ENCODE measurements around the gene NLRP6. TPM values are rescaled to one million over a fixed set of nuclear protein-coding genes. Genes with fewer than 3 reads are reported as not detected.

Gene NLRP6
- total and polyA plus RNA-seq, 2 experiments from 2014 or later: 1.4 TPM; not detected in 1

DNA sequence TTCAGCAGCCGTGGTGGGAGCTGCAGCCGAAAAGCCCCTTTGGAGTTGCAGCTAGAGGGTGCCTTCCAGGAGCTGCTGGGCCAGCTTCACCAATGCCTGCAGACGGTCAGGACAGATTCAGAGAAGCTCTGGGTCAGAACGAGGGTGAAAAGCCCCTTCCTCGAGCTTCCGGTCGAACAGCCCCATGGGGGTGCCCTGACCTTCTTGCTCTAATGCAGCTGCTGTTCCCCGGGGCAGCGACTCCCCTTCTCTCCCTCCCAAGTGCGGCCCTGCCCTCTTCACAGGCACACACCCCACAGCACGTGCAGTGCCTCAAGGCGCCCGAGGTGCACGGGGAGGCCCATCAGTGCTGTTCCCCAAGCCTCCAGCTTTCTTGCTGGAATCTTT, 52.1 kb downstream of the NLRP6 start:
- H3K27ac ChIP-seq: no peak overlapping the region
- no peaks in the 10 kb centered on the region for H3K79me2 ChIP-seq
- no peaks in the 10 kb centered on the region for H3K27me3 ChIP-seq
- no peak overlapping the region for H3K4me2 ChIP-seq
- no peak overlapping the region for H2AFZ ChIP-seq
- H3K4me1 ChIP-seq (ENCODE audit: insufficient read depth): peaks cover 36% of the 10 kb centered on the region
- no peak overlapping the region for H3K4me3 ChIP-seq
- no peaks in the 10 kb centered on the region for H3K9me3 ChIP-seq (ENCODE audit: low read depth)
- H4K20me1 ChIP-seq (ENCODE audit: insufficient read depth, poor library complexity, severe bottlenecking): no peaks in the 10 kb centered on the region
- 91% methylated on average over 14 of the region's 14 CpGs for WGBS (ENCODE audit: low lambda C conversion rate, missing lambda C conversion rate)
- no peak for TF ChIP-seq EZH2phosphoT487 (IDR thresholded peaks at IDR 0.05; ENCODE audit: low read depth, severe bottlenecking, unreplicated experiment)
- TF ChIP-seq EZH2 (IDR thresholded peaks at IDR 0.05; ENCODE audit: borderline replicate concordance): no peak
- TF ChIP-seq, protein P1, sequence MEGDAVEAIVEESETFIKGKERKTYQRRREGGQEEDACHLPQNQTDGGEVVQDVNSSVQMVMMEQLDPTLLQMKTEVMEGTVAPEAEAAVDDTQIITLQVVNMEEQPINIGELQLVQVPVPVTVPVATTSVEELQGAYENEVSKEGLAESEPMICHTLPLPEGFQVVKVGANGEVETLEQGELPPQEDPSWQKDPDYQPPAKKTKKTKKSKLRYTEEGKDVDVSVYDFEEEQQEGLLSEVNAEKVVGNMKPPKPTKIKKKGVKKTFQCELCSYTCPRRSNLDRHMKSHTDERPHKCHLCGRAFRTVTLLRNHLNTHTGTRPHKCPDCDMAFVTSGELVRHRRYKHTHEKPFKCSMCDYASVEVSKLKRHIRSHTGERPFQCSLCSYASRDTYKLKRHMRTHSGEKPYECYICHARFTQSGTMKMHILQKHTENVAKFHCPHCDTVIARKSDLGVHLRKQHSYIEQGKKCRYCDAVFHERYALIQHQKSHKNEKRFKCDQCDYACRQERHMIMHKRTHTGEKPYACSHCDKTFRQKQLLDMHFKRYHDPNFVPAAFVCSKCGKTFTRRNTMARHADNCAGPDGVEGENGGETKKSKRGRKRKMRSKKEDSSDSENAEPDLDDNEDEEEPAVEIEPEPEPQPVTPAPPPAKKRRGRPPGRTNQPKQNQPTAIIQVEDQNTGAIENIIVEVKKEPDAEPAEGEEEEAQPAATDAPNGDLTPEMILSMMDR (IDR thresholded peaks at IDR 0.05; ENCODE audit: poor library complexity): no peak
- H3K9me2 ChIP-seq (replicated peaks; ENCODE audit: insufficient read depth): no peaks in the 10 kb centered on the region
- H3K36me3 ChIP-seq (replicated peaks; ENCODE audit: insufficient read depth, low read depth): no peaks in the 10 kb centered on the region
- no peak for DNase-seq (ENCODE audit: low spot score)

- no peaks in the 10 kb centered on the region for H3K9me3 ChIP-seq (ENCODE audit: low read depth)
- H3K9me2 ChIP-seq (replicated peaks; ENCODE audit: insufficient read depth): no peaks in the 10 kb centered on the region
- no peak overlapping the region for H3K4me2 ChIP-seq
- H3K36me3 ChIP-seq (replicated peaks; ENCODE audit: insufficient read depth, low read depth): no peaks in the 10 kb centered on the region
- TF ChIP-seq, protein P1 (IDR thresholded peaks at IDR 0.05; ENCODE audit: poor library complexity): no peak
- no peak for TF ChIP-seq EZH2phosphoT487 (IDR thresholded peaks at IDR 0.05; ENCODE audit: low read depth, severe bottlenecking, unreplicated experiment)
- TF ChIP-seq EZH2 (IDR thresholded peaks at IDR 0.05; ENCODE audit: borderline replicate concordance): no peak
- no peaks in the 10 kb centered on the region for H4K20me1 ChIP-seq (ENCODE audit: insufficient read depth, poor library complexity, severe bottlenecking)
- H3K4me1 ChIP-seq (ENCODE audit: insufficient read depth): peaks cover 37% of the 10 kb centered on the region
- DNase-seq (ENCODE audit: low spot score): no peak
- no peaks in the 10 kb centered on the region for H3K27me3 ChIP-seq
- H3K4me3 ChIP-seq: no peak overlapping the region
- WGBS (ENCODE audit: low lambda C conversion rate, missing lambda C conversion rate): 94% methylated on average over 34 of the region's 34 CpGs
- no peaks in the 10 kb centered on the region for H3K79me2 ChIP-seq
- no peak overlapping the region for H2AFZ ChIP-seq
- H3K27ac ChIP-seq: no peak overlapping the region
Observed at GRCh38 chr11:330694-331357, 52.6 kb downstream of the NLRP6 start.

GRCh38 chr11:331358-332060, 53.3 kb downstream of the NLRP6 start:
- Histone ChIP-seq H3K27me3 (no peaks in the 10 kb centered on the region), H3K9me2 (replicated peaks; ENCODE audit: insufficient read depth) (no peaks in the 10 kb centered on the region), H3K79me2 (no peaks in the 10 kb centered on the region), H3K9me3 (ENCODE audit: low read depth) (no peaks in the 10 kb centered on the region), H3K36me3 (replicated peaks; ENCODE audit: insufficient read depth, low read depth) (no peaks in the 10 kb centered on the region), H3K27ac (no peak overlapping the region), H2AFZ (no peak overlapping the region), H3K4me3 (no peak overlapping the region), H3K4me1 (ENCODE audit: insufficient read depth) (peaks cover 42% of the 10 kb centered on the region), H4K20me1 (ENCODE audit: insufficient read depth, poor library complexity, severe bottlenecking) (no peaks in the 10 kb centered on the region), H3K4me2 (no peak overlapping the region)
- no peak for TF ChIP-seq EZH2phosphoT487 (IDR thresholded peaks at IDR 0.05; ENCODE audit: low read depth, severe bottlenecking, unreplicated experiment)
- TF ChIP-seq EZH2 (IDR thresholded peaks at IDR 0.05; ENCODE audit: borderline replicate concordance): no peak
- TF ChIP-seq, protein P1 (IDR thresholded peaks at IDR 0.05; ENCODE audit: poor library complexity): no peak
- no peak for DNase-seq (ENCODE audit: low spot score)
- WGBS (ENCODE audit: low lambda C conversion rate, missing lambda C conversion rate): 95% methylated on average over 19 of the region's 19 CpGs

Measured in hepatocyte (in vitro differentiated cells).